ENCODE measurements around the gene CRACR2A.

- TF ChIP-seq CTCF (IDR thresholded peaks at IDR 0.05; ENCODE audit: control extremely low read depth in 1 of 3, insufficient read depth in 1 of 3, low read depth in 1 of 3, low read length in 3 of 3) (no peak), POLR2A (IDR thresholded peaks at IDR 0.05; ENCODE audit: control extremely low read depth in 1 of 2, low read depth in 2 of 2, low read length in 2 of 2) (no peak), TAF1 (IDR thresholded peaks at IDR 0.05; ENCODE audit: low read depth, low read length) (no peak), EZH2 (IDR thresholded peaks at IDR 0.05; ENCODE audit: low read depth, low read length, severe bottlenecking) (no peak), RAD21 (IDR thresholded peaks at IDR 0.05 in 1 of 2, conservative IDR thresholded peaks at IDR 0.05 in 1 of 2; ENCODE audit: low read depth in 2 of 2, low read length in 2 of 2) (no peak), RXRA (IDR thresholded peaks at IDR 0.05; ENCODE audit: insufficient read depth, low read depth, low read length) (no peak)
Observed at GRCh38 chr12:3603576-3603975, 149.3 kb downstream of the CRACR2A start.
